ENCODE data around the gene ATP2C2. TPM values are rescaled to one million over a fixed set of nuclear protein-coding genes. Genes with fewer than 3 reads are reported as not detected.

The ATP2C2 gene
- total RNA-seq, 1 experiment from 2014 or later, result 4.3 TPM

DNA sequence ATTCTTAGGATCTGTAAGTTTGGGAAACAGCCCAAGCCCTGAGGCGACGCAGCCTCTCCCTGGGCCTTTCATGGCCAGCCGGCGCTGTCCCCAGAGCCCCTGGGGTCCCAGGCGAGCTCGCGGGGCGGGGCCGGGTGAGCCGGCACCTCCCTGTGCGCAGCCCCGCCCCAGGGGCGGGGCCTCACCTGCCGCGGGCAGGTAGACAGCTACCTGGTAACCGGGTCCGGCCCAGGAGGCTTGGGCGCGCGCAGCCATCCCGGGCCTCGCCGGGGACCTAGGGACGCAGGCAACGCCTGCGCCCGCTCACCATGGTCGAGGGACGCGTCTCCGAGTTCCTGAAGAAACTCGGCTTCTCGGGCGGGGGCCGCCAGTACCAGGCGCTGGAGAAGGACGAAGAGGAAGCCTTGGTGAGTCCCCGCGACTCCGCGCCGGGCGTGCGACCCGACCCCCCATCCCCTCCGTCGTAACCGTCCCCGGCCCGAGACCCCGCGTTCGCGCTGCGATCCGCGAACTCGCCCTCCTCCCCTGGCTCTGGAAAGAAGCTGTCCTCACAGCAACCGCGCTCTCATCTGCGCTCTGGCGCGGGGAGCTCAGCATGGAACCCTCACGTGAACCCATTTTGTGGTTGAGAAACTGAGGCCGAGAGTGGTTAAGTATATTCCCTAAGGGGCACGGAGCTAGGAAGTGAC, at the start of gene ATP2C2 (continued):
- TF ChIP-seq, protein P1, sequence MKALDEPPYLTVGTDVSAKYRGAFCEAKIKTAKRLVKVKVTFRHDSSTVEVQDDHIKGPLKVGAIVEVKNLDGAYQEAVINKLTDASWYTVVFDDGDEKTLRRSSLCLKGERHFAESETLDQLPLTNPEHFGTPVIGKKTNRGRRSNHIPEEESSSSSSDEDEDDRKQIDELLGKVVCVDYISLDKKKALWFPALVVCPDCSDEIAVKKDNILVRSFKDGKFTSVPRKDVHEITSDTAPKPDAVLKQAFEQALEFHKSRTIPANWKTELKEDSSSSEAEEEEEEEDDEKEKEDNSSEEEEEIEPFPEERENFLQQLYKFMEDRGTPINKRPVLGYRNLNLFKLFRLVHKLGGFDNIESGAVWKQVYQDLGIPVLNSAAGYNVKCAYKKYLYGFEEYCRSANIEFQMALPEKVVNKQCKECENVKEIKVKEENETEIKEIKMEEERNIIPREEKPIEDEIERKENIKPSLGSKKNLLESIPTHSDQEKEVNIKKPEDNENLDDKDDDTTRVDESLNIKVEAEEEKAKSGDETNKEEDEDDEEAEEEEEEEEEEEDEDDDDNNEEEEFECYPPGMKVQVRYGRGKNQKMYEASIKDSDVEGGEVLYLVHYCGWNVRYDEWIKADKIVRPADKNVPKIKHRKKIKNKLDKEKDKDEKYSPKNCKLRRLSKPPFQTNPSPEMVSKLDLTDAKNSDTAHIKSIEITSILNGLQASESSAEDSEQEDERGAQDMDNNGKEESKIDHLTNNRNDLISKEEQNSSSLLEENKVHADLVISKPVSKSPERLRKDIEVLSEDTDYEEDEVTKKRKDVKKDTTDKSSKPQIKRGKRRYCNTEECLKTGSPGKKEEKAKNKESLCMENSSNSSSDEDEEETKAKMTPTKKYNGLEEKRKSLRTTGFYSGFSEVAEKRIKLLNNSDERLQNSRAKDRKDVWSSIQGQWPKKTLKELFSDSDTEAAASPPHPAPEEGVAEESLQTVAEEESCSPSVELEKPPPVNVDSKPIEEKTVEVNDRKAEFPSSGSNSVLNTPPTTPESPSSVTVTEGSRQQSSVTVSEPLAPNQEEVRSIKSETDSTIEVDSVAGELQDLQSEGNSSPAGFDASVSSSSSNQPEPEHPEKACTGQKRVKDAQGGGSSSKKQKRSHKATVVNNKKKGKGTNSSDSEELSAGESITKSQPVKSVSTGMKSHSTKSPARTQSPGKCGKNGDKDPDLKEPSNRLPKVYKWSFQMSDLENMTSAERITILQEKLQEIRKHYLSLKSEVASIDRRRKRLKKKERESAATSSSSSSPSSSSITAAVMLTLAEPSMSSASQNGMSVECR (CRISPR knock-in tag; IDR thresholded peaks at IDR 0.05; ENCODE audit: borderline replicate concordance), result no peak
- TF ChIP-seq, protein P2, sequence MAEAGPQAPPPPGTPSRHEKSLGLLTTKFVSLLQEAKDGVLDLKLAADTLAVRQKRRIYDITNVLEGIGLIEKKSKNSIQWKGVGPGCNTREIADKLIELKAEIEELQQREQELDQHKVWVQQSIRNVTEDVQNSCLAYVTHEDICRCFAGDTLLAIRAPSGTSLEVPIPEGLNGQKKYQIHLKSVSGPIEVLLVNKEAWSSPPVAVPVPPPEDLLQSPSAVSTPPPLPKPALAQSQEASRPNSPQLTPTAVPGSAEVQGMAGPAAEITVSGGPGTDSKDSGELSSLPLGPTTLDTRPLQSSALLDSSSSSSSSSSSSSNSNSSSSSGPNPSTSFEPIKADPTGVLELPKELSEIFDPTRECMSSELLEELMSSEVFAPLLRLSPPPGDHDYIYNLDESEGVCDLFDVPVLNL (CRISPR knock-in tag; IDR thresholded peaks at IDR 0.05; ENCODE audit: borderline replicate concordance, low read depth), result no peak
- TF ChIP-seq, protein P3, sequence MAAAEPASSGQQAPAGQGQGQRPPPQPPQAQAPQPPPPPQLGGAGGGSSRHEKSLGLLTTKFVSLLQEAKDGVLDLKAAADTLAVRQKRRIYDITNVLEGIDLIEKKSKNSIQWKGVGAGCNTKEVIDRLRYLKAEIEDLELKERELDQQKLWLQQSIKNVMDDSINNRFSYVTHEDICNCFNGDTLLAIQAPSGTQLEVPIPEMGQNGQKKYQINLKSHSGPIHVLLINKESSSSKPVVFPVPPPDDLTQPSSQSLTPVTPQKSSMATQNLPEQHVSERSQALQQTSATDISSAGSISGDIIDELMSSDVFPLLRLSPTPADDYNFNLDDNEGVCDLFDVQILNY (CRISPR knock-in tag; IDR thresholded peaks at IDR 0.05), result no peak

DNA sequence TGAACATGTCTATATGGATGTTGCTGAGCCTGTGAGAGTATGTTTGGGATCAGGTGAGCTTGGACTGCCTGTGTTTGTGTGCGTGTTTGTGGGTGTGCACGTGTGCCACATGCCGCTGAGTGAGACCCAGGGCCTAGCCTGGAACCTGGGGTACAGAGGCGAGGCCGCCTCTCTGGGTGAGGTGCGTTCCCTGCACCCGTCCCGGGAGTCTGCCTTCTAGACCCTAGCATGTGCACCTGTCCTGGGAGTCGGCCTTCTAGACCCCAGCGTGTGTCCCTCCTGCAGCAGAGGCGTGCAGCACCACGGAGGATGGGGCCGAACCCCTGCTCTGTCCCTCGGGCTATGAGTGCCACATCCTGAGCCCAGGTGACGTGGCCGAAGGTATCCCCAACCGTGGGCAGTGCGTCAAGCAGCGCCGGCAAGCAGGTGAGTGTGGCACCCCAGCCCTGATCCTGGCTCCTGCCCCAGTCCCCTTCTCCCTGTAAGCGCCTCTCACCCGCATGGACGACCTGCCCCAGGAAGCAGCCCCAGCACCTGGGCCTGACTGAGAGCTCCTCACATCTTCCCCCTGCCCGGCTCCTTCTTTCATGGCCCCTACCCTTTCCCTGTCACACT, 49.1 kb upstream of the ATP2C2 start:
- H3K9me3 Mint-ChIP-seq, result peaks cover 6% of the 10 kb centered on the region; the same call in 1 of the 2 replicates
- no peaks in the 10 kb centered on the region for H3K4me1 Mint-ChIP-seq
- H3K27ac Mint-ChIP-seq, result no peak overlapping the region
- ATAC-seq (no peak), DNase-seq (ENCODE audit: low spot score) (no peak)
- H3K27me3 Mint-ChIP-seq (ENCODE audit: low read depth), result no peaks in the 10 kb centered on the region; the same call in 1 of the 2 replicates
- H3K4me3 Mint-ChIP-seq, result no peak overlapping the region
- ChIA-PET POLR2A (no interaction called here), CTCF (no interaction called here)
- no peaks in the 10 kb centered on the region for H3K36me3 Mint-ChIP-seq
- TF ChIP-seq, protein P4, sequence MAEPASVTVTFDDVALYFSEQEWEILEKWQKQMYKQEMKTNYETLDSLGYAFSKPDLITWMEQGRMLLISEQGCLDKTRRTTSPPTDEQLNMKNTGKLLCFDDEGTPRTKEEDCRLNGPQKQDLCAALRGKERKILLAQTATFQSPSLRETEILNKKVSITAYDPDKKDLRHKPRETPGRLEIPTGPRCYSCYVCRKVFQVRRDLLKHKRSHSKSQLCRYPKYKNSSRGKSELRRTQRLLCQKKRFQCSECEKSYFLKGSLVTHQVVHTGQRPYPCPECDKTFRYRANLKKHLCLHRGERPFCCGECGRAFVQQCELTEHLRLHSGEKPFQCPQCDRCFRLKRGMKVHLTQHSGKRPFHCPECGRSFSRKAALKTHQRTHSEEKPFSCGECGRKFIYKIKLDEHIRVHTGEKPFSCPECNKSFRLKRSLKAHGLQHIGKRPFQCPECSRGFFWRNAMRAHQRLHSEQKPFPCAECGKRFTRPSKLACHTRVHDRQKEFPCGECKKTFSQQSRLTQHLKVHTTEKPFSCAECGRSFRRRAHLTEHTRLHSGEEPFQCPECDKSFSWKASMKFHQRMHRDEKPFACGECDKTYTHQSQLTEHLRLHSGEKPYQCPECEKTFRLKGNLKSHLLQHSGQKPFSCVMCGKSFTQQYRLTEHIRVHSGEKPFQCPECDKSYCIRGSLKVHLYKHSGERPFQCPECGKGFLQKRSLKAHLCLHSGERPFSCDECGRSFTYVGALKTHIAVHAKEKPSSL (CRISPR knock-in tag; conservative IDR thresholded peaks at IDR 0.05), result no peak
- no peak for TF ChIP-seq KAT7 (CRISPR knock-in tag; IDR thresholded peaks at IDR 0.05; ENCODE audit: borderline replicate concordance)
- TF ChIP-seq, protein P5, sequence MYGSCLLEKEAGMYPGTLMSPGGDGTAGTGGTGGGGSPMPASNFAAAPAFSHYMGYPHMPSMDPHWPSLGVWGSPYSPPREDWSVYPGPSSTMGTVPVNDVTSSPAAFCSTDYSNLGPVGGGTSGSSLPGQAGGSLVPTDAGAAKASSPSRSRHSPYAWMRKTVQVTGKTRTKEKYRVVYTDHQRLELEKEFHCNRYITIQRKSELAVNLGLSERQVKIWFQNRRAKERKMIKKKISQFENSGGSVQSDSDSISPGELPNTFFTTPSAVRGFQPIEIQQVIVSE (CRISPR knock-in tag; IDR thresholded peaks at IDR 0.05; ENCODE audit: borderline replicate concordance), result no peak
- TF ChIP-seq, protein P6, sequence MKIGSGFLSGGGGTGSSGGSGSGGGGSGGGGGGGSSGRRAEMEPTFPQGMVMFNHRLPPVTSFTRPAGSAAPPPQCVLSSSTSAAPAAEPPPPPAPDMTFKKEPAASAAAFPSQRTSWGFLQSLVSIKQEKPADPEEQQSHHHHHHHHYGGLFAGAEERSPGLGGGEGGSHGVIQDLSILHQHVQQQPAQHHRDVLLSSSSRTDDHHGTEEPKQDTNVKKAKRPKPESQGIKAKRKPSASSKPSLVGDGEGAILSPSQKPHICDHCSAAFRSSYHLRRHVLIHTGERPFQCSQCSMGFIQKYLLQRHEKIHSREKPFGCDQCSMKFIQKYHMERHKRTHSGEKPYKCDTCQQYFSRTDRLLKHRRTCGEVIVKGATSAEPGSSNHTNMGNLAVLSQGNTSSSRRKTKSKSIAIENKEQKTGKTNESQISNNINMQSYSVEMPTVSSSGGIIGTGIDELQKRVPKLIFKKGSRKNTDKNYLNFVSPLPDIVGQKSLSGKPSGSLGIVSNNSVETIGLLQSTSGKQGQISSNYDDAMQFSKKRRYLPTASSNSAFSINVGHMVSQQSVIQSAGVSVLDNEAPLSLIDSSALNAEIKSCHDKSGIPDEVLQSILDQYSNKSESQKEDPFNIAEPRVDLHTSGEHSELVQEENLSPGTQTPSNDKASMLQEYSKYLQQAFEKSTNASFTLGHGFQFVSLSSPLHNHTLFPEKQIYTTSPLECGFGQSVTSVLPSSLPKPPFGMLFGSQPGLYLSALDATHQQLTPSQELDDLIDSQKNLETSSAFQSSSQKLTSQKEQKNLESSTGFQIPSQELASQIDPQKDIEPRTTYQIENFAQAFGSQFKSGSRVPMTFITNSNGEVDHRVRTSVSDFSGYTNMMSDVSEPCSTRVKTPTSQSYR (CRISPR knock-in tag; IDR thresholded peaks at IDR 0.05), result no peak
- TF ChIP-seq, protein P7, sequence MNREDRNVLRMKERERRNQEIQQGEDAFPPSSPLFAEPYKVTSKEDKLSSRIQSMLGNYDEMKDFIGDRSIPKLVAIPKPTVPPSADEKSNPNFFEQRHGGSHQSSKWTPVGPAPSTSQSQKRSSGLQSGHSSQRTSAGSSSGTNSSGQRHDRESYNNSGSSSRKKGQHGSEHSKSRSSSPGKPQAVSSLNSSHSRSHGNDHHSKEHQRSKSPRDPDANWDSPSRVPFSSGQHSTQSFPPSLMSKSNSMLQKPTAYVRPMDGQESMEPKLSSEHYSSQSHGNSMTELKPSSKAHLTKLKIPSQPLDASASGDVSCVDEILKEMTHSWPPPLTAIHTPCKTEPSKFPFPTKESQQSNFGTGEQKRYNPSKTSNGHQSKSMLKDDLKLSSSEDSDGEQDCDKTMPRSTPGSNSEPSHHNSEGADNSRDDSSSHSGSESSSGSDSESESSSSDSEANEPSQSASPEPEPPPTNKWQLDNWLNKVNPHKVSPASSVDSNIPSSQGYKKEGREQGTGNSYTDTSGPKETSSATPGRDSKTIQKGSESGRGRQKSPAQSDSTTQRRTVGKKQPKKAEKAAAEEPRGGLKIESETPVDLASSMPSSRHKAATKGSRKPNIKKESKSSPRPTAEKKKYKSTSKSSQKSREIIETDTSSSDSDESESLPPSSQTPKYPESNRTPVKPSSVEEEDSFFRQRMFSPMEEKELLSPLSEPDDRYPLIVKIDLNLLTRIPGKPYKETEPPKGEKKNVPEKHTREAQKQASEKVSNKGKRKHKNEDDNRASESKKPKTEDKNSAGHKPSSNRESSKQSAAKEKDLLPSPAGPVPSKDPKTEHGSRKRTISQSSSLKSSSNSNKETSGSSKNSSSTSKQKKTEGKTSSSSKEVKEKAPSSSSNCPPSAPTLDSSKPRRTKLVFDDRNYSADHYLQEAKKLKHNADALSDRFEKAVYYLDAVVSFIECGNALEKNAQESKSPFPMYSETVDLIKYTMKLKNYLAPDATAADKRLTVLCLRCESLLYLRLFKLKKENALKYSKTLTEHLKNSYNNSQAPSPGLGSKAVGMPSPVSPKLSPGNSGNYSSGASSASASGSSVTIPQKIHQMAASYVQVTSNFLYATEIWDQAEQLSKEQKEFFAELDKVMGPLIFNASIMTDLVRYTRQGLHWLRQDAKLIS (CRISPR knock-in tag; IDR thresholded peaks at IDR 0.05; ENCODE audit: borderline replicate concordance), result no peak
- no peak for TF ChIP-seq ZNF121 (CRISPR knock-in tag; IDR thresholded peaks at IDR 0.05)
- TF ChIP-seq, protein P8, sequence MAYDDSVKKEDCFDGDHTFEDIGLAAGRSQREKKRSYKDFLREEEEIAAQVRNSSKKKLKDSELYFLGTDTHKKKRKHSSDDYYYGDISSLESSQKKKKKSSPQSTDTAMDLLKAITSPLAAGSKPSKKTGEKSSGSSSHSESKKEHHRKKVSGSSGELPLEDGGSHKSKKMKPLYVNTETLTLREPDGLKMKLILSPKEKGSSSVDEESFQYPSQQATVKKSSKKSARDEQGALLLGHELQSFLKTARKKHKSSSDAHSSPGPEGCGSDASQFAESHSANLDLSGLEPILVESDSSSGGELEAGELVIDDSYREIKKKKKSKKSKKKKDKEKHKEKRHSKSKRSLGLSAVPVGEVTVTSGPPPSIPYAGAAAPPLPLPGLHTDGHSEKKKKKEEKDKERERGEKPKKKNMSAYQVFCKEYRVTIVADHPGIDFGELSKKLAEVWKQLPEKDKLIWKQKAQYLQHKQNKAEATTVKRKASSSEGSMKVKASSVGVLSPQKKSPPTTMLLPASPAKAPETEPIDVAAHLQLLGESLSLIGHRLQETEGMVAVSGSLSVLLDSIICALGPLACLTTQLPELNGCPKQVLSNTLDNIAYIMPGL (CRISPR knock-in tag; IDR thresholded peaks at IDR 0.05), result no peak
- no peak for TF ChIP-seq MXD4 (CRISPR knock-in tag; IDR thresholded peaks at IDR 0.05; ENCODE audit: borderline replicate concordance)
- TF ChIP-seq JUN (CRISPR knock-in tag; IDR thresholded peaks at IDR 0.05), result no peak
- no peak for TF ChIP-seq NR2C2 (CRISPR knock-in tag; IDR thresholded peaks at IDR 0.05)
- no peak for TF ChIP-seq FOXK1 (CRISPR knock-in tag; IDR thresholded peaks at IDR 0.05)

All from WTC11 (cell line).